H9 (cell line): ENCODE data around the gene FCN1. TPM values are rescaled to one million over a fixed set of nuclear protein-coding genes. Genes with fewer than 3 reads are reported as not detected.

Experiments used
- DNase-seq: peaks from one replicate; pipeline ENCODE4 v3.0.0-alpha.2; 2017
- H2AFZ ChIP-seq: one replicate; pipeline ENCODE4 v1.6.1; 2013; ENCODE audit warnings: mild to moderate bottlenecking, low read length, control low read depth, moderate library complexity
- H2AK5ac ChIP-seq: 2 replicates; pipeline ENCODE4 v1.6.1; 2013; ENCODE audit warnings: low read length, control low read depth, mixed read lengths; ENCODE audit not compliant: insufficient read length
- H2BK120ac ChIP-seq: one replicate; pipeline ENCODE4 v1.6.1; 2013; ENCODE audit warnings: low read depth, mild to moderate bottlenecking, low read length, control low read depth, inconsistent platforms; ENCODE audit not compliant: poor library complexity, severe bottlenecking
- H2BK12ac ChIP-seq: 2 replicates; pipeline ENCODE4 v1.6.1; 2013; ENCODE audit warnings: low read length, control low read depth, mixed read lengths, low read depth; ENCODE audit not compliant: insufficient read length
- H2BK15ac ChIP-seq: 2 replicates; pipeline ENCODE4 v1.6.1; 2013; ENCODE audit warnings: low read depth, low read length, control low read depth
- H2BK20ac ChIP-seq: one replicate; pipeline ENCODE4 v1.6.1; 2013; ENCODE audit warnings: low read depth, mild to moderate bottlenecking, low read length, control low read depth, inconsistent platforms; ENCODE audit not compliant: poor library complexity, severe bottlenecking
- H2BK5ac ChIP-seq: 2 replicates; pipeline ENCODE4 v1.6.1; 2013; ENCODE audit warnings: low read length, control low read depth, mixed read lengths; ENCODE audit not compliant: insufficient read length
- H3K14ac ChIP-seq: 2 replicates; pipeline ENCODE4 v1.6.1; 2013; ENCODE audit warnings: low read length, control low read depth; ENCODE audit not compliant: insufficient read depth
- H3K18ac ChIP-seq: 2 replicates; pipeline ENCODE4 v1.6.1; 2013; ENCODE audit warnings: low read depth, mild to moderate bottlenecking, mixed read lengths, low read length, control low read depth; ENCODE audit not compliant: insufficient read length
- H3K23ac ChIP-seq: 2 replicates; pipeline ENCODE4 v1.6.1; 2013; ENCODE audit warnings: low read length, control low read depth, mixed read lengths, low read depth; ENCODE audit not compliant: insufficient read length
- H3K23me2 ChIP-seq: 2 replicates; pipeline ENCODE4 v1.6.1; 2013; ENCODE audit warnings: low read depth, mild to moderate bottlenecking, mixed read lengths, low read length, control low read depth; ENCODE audit not compliant: insufficient read length, poor library complexity, severe bottlenecking
- H3K27ac ChIP-seq: 2 replicates; pipeline ENCODE4 v1.5.1; 2013; ENCODE audit warnings: low read length, control low read depth, mixed read lengths, low read depth; ENCODE audit not compliant: insufficient read length
- H3K27me3 ChIP-seq: 2 replicates; pipeline ENCODE4 v1.6.1; 2013; ENCODE audit warnings: low read length, control low read depth, inconsistent platforms; ENCODE audit not compliant: insufficient read depth
- H3K4ac ChIP-seq: 2 replicates; pipeline ENCODE4 v1.6.1; 2013; ENCODE audit warnings: low read depth, mild to moderate bottlenecking, control low read depth, inconsistent platforms, low read length, moderate library complexity
- H3K4me1 ChIP-seq: 2 replicates; pipeline ENCODE4 v1.6.1; 2013; ENCODE audit warnings: low read length, control low read depth, inconsistent platforms; ENCODE audit not compliant: insufficient read depth
- H3K4me2 ChIP-seq: 2 replicates; pipeline ENCODE4 v1.6.1; 2013; ENCODE audit warnings: low read length, control low read depth, mixed read lengths; ENCODE audit not compliant: insufficient read length, insufficient read depth
- H3K56ac ChIP-seq: 2 replicates; pipeline ENCODE4 v1.6.1; 2013; ENCODE audit warnings: low read depth, mild to moderate bottlenecking, mixed read lengths, low read length, control low read depth; ENCODE audit not compliant: insufficient read length
- H3K79me1 ChIP-seq: 2 replicates; pipeline ENCODE4 v1.6.1; 2013; ENCODE audit warnings: low read depth, mild to moderate bottlenecking, moderate library complexity, low read length, control low read depth, inconsistent platforms; ENCODE audit not compliant: insufficient read depth, poor library complexity, severe bottlenecking
- H3K79me2 ChIP-seq: 2 replicates; pipeline ENCODE4 v1.6.1; 2013; ENCODE audit warnings: low read length, control low read depth, inconsistent platforms; ENCODE audit not compliant: insufficient read depth
- H3K9ac ChIP-seq: 2 replicates; pipeline ENCODE4 v1.6.1; 2013; ENCODE audit warnings: low read length, control low read depth, mixed read lengths; ENCODE audit not compliant: insufficient read length; ENCODE audit errors: extremely low read depth
- H3K9me3 ChIP-seq: one replicate; pipeline ENCODE4 v1.6.1; 2013; ENCODE audit warnings: low read depth, low read length, inconsistent platforms; ENCODE audit not compliant: control insufficient read depth
- H3T11ph ChIP-seq: one replicate; pipeline ENCODE4 v1.6.1; 2013; ENCODE audit warnings: mild to moderate bottlenecking, low read length, control low read depth, inconsistent platforms
- H4K20me1 ChIP-seq: one replicate; pipeline ENCODE4 v1.6.1; 2013; ENCODE audit not compliant: control insufficient read depth, insufficient read length, insufficient read depth
- H4K5ac ChIP-seq: 2 replicates; pipeline ENCODE4 v1.6.1; 2013; ENCODE audit warnings: low read depth, mild to moderate bottlenecking, mixed read lengths, low read length, control low read depth; ENCODE audit not compliant: insufficient read length
- H4K8ac ChIP-seq: replicated peaks from 2 replicates; pipeline ENCODE4 v1.6.1; 2013; ENCODE audit warnings: low read length, control low read depth, mixed read lengths, low read depth; ENCODE audit not compliant: insufficient read length
- H4K91ac ChIP-seq: 2 replicates; pipeline ENCODE4 v1.6.1; 2013; ENCODE audit warnings: low read depth, mild to moderate bottlenecking, moderate library complexity, mixed read lengths, low read length, control low read depth; ENCODE audit not compliant: insufficient read length
- H3K27ac Mint-ChIP-seq, 3 experiments: 2 replicates in 2 of 3; 3 replicates in 1 of 3; pipeline ENCODE4 v1.8.0; 2020 to 2021; ENCODE audit warnings: mixed read lengths in 3 of 3, mild to moderate bottlenecking in 1 of 3, moderate library complexity in 1 of 3
- H3K27me3 Mint-ChIP-seq: 2 replicates; pipeline ENCODE4 v1.8.0; 2021; ENCODE audit warnings: low read depth, mild to moderate bottlenecking, moderate library complexity, mixed read lengths
- H3K36me3 Mint-ChIP-seq, 3 experiments: 2 replicates in 2 of 3; 3 replicates in 1 of 3; pipeline ENCODE4 v1.8.0; 2020 to 2021; ENCODE audit warnings: low read depth in 3 of 3, mixed read lengths in 3 of 3; ENCODE audit not compliant: insufficient read depth in 1 of 3
- H3K4me1 Mint-ChIP-seq, 2 experiments: 2 replicates each; pipeline ENCODE4 v1.8.0; 2020; ENCODE audit warnings: mixed read lengths in 2 of 2
- H3K4me3 Mint-ChIP-seq, 2 experiments: 2 replicates in 1 of 2; 3 replicates in 1 of 2; pipeline ENCODE4 v1.8.0; 2020 to 2021; ENCODE audit warnings: mild to moderate bottlenecking in 2 of 2, mixed read lengths in 2 of 2, moderate library complexity in 1 of 2
- H3K9me3 Mint-ChIP-seq, 2 experiments: 2 replicates in 1 of 2; 3 replicates in 1 of 2; pipeline ENCODE4 v1.8.0; 2020; ENCODE audit warnings: mild to moderate bottlenecking in 2 of 2, mixed read lengths in 2 of 2, moderate library complexity in 1 of 2
- CTCF ChIP-seq: fragments of 200-600 bp; sonication (generic); conservative IDR thresholded peaks from 3 replicates; pipeline ENCODE4 v1.8.0; 2021; ENCODE audit warnings: antibody characterized with exemption, mild to moderate bottlenecking
- WGBS: extraction: QIAGEN DNeasy Blood & Tissue Kit; methylation state at CpG from one replicate; pipeline ENCODE4 v1.1.7; 2013; ENCODE audit warnings: missing lambda C conversion rate, low lambda C conversion rate, mixed read lengths; ENCODE audit not compliant: insufficient read length; ENCODE audit errors: extremely low coverage; 5-methylcytosine and 5-hydroxymethylcytosine counted together
- total RNA-seq: library from RNA; stranded (reverse); gene quantifications from 2 replicates; pipeline ENCODE4 v1.2.1, GENCODE V29; 2021

FCN1 gene
- total RNA-seq, 1 experiment from 2014 or later: not detected

GRCh38 chr9:134885679-134886412, 31.9 kb downstream of the FCN1 start:
- no peak overlapping the region for H2BK20ac ChIP-seq
- Mint-ChIP-seq H3K4me3 (no peak overlapping the region), H3K9me3 (no peaks in the 10 kb centered on the region), H3K27me3 (no peaks in the 10 kb centered on the region; the same call in none of the 2 replicates), H3K36me3 (no peaks in the 10 kb centered on the region), H3K4me1 (peaks cover 0 to 4% of the 10 kb centered on the region in 2 experiments; a peak in 2 of 4 replicates), H3K27ac (peak overlapping the region in 1 of 3 experiments; percentile 36; a peak in 1 of 7 replicates)
- H3K79me1 ChIP-seq: no peaks in the 10 kb centered on the region
- WGBS: no CpG with 5 or more reads among the region's 24 CpGs
- H4K91ac ChIP-seq: no peak overlapping the region
- no peak overlapping the region for H4K8ac ChIP-seq
- H3K4me1 ChIP-seq: no peaks in the 10 kb centered on the region
- no peak overlapping the region for H2BK15ac ChIP-seq
- H2AFZ ChIP-seq: no peak overlapping the region
- H2BK120ac ChIP-seq: no peak overlapping the region
- H2AK5ac ChIP-seq: no peak overlapping the region
- no peak overlapping the region for H4K5ac ChIP-seq
- no peaks in the 10 kb centered on the region for H3K27me3 ChIP-seq
- H3K14ac ChIP-seq: no peak overlapping the region
- no peak overlapping the region for H3T11ph ChIP-seq
- no peak overlapping the region for H3K27ac ChIP-seq
- DNase-seq: no peak
- no peaks in the 10 kb centered on the region for H4K20me1 ChIP-seq
- TF ChIP-seq CTCF: no peak
- no peak overlapping the region for H3K23ac ChIP-seq
- no peaks in the 10 kb centered on the region for H3K23me2 ChIP-seq
- H3K56ac ChIP-seq: no peak overlapping the region
- H2BK5ac ChIP-seq: no peak overlapping the region
- no peaks in the 10 kb centered on the region for H3K79me2 ChIP-seq
- no peak overlapping the region for H3K4ac ChIP-seq
- H3K9ac ChIP-seq: no peak overlapping the region
- H3K4me2 ChIP-seq: no peak overlapping the region
- no peaks in the 10 kb centered on the region for H3K9me3 ChIP-seq
- H3K18ac ChIP-seq: no peak overlapping the region
- H2BK12ac ChIP-seq: no peak overlapping the region
